ENCODE data around the gene KCNS3.
"Not testable (repeated sequence)": the region's sequence is repeated elsewhere in the genome, so short reads cannot be mapped to it uniquely, and the experiment has no call there.

KCNS3 gene

DNA sequence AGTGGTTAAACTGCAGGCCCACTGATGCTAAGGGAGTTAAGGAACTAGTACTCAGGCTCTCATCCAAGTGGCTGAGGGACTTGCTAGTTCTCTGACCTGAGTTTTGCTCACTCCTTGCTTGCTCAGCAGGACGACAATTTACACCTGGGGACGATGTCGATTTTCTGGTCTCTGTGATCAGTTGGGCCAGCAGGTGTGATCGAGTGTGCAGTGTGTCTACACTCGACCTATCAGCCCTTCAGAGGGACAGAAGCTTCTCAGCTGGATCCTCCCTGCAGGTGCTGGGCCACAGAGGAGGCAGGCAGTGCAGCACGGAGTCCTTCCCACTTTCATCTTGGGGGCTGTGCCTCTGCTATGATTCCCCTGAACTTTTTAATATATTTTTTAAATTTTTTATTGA is 71.5 kb downstream of the KCNS3 start:
- DNase-seq: no peak

GRCh38 chr2:17951563-17951962 is 73.1 kb downstream of the KCNS3 start:
- DNase-seq: no peak

DNA sequence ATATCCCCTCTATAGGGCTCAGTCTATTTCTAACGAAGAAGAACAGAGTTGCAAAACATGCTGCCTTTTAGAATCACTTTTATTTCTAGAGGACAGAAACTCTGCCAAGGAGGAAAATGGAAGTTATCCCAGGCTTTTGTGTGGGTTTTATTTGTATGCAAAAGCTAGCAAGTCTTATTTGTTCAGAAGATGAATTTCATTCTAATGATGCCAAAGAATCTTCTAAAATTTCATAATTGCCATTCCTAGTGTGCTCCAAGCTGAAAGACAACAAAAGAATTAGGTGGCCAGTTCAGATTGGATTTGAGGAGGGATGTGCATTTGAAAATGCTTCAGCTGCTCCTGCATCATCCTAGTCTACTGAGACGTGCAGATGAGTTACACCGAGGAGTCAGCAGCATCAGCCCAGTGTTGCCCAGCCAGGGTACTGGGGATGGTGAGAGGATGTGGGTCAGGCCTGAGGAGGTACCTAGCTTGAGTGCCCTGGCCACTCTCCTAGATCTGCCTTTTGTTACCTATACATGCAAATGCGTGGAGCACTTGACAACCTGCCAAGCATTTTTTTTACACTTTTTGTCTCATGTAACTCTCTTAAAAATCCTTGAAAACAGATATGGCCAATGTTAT is 80.1 kb downstream of the KCNS3 start:
- DNase-seq: no peak

DNA sequence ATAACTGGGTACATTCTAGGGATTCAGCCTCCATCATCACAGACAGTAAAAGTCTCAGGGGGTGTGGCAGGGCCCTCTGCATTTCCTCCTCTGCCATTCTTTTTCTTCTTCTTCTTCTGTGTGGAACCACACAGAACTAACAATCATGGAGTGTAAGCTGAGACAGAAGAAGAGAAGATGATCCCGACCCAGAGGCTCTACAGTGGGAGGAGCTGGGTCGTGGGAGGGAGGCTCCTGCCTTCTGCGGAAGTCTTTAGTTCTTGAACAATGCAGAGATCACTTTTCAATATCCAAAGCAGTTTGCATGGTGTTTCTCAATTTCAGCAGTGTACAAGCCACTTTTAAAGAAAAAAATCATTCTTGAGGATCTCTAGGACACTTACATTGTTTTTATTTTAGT is 80.9 kb downstream of the KCNS3 start:
- DNase-seq: no peak

DNA sequence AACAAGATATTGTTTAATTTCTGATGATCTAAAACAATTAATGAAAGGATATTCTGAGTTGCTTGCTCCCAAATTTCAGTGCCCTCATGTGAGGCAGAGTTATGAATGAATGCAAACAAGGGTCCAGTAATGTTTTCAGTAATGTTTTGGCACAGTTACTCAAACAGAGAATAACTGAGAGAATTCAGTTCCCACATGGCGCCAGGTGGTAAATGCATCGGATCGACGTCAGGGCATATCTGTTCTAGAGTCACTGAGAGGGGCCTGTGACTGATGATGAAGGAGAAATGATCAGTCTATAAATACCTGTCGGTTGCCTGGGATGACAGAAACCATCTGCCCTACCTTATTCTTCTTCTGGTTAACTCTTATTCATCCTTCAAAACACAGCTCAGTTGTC is 81.4 kb downstream of the KCNS3 start:
- no peak for DNase-seq

DNA sequence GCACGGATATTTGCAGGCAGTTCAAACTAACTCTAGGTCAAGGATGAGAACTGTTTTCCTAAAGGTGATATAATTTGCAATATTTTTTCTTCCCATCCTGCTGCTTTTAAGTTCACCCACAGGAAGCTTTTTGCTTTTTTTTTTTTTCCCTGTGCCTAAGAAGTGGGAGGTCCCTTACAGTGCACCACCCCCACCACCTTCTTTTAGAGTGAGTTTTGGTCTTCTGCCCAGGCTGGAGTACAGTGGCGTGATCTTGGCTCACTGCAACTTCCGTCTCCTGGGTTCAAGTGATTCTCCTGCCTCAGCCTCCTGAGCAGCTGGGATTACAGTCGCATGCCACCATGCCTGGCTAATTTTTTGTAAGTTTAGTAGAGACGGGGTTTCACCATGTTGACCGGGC is 82.5 kb downstream of the KCNS3 start:
- DNase-seq: no peak

DNA sequence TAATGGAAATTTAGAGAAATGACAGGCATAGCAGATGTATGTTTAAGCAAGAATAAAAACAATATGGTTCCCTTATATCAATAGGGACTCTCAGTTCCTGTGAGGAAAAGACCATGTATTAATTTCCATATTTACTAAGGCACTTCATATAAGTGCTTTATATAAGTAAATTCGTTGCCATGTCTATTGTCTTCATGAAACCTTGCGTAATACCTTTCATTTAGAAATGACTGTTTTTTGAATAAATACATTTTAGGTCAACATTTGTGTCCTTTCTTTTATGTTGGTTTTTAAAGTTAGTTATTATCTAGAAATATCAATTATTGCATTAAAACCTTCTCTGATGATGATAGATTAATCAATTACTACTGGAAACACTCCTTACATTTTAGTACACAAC is 83.3 kb downstream of the KCNS3 start:
- no peak for DNase-seq

- no peak for DNase-seq
These were observed 84.4 kb downstream of the KCNS3 start for GRCh38 chr2:17962876-17963275.

DNA sequence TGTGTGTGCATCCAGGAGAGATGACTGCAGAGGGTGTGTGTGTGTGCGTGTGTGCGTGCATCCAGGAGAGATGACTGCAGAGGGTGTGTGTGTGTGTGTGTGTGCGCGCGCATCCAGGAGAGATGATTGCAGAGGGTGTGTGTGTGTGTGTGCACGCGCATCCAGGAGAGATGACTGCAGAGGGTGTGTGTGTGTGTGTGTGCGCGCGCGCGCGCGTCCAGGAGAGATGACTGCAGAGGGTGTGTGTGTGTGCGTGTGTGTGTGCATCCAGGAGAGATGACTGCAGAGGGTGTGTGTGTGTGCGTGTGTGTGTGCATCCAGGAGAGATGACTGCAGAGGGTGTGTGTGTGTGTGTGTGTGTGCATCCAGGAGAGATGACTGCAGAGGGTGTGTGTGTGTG is 85.1 kb downstream of the KCNS3 start:
- not testable (repeated sequence) for DNase-seq

GRCh38 chr2:17965196-17965595 is 86.7 kb downstream of the KCNS3 start:
- DNase-seq: no peak

DNA sequence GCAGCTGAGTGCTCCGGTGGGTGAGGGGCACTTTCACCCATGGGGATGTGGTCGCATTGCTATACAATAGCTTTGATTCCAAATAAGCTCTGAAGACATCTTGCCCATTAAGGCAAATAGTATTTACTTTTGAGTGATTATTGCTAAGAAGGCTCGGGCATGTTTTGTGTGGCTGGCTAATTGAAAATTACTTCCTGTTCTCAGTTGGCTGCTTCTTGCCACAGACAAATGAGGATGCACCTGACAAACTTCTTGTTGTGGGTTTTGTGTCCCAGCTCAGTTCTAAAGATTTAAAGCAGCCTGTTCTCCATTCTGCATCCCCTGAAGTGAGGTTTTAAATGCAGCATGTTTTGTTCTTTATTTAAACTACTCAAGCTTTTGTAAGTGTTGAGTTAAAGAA is 88.3 kb downstream of the KCNS3 start:
- no peak for DNase-seq

GRCh38 chr2:17969661-17970060 is 91.2 kb downstream of the KCNS3 start:
- DNase-seq: no peak

- DNase-seq: no peak
These were observed 93.2 kb downstream of the KCNS3 start for GRCh38 chr2:17971531-17972125.

GRCh38 chr2:17972991-17973390 is 94.5 kb downstream of the KCNS3 start:
- no peak for DNase-seq

GRCh38 chr2:17975401-17975800 is 96.9 kb downstream of the KCNS3 start:
- no peak for DNase-seq

GRCh38 chr2:17976871-17977746 is 98.6 kb downstream of the KCNS3 start:
- no peak for DNase-seq

DNA sequence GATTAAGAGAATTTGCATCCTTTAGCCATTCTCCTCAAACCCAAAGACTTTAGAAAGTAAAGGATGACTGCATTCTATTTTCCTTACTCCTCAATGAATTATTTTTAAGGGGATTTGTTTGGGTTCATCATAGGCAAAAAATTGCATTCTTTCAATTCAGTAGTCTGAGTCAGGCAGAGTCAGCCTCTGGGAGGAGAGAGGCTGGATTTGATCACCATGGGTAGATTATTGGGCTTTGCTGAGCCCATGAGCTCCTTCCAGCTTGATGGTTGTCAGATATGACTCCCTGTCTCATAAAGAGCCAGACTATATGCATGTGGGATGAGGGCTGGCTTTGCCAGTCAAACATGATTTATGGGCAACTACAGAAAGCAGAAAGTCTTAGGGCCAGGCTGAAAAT is 101.2 kb downstream of the KCNS3 start:
- no peak for DNase-seq

GRCh38 chr2:17981936-17982335 is 103.5 kb downstream of the KCNS3 start:
- no peak for DNase-seq
